Vagina (tissue), 2 donors: ENCODE data around the gene OR2T3.
"Not testable (repeated sequence)": the region's sequence is repeated elsewhere in the genome, so short reads cannot be mapped to it uniquely, and the experiment has no call there.

ENCODE experiments used
- CTCF ChIP-seq, 3 experiments: fragments of 450-650 bp in 2 of 3; fragments of 200-600 bp in 1 of 3; sonication (generic) in 1 of 3; IDR thresholded peaks; one replicate each; pipeline ENCODE4 v1.5.1; 2017 to 2019; ENCODE audit warnings: antibody characterized with exemption in 3 of 3, mild to moderate bottlenecking in 2 of 3, moderate library complexity in 2 of 3
- POLR2A ChIP-seq, 2 donors: fragments of 450-650 bp; IDR thresholded peaks; one replicate each; pipeline ENCODE4 v1.6.1; 2017; ENCODE audit warnings: antibody characterized with exemption in 2 of 2, mild to moderate bottlenecking in 2 of 2, moderate library complexity in 2 of 2
- POLR2AphosphoS5 ChIP-seq, 2 donors: sonication (generic); formaldehyde crosslinking; IDR thresholded peaks; one replicate each; pipeline ENCODE4 v1.9.0; 2017; ENCODE audit warnings: antibody characterized with exemption in 2 of 2, mild to moderate bottlenecking in 2 of 2, low read depth in 1 of 2; ENCODE audit not compliant: insufficient read depth in 1 of 2

- TF ChIP-seq CTCF (IDR thresholded peaks at IDR 0.05); POLR2A (IDR thresholded peaks at IDR 0.05); POLR2AphosphoS5 (IDR thresholded peaks at IDR 0.05; ENCODE audit: insufficient read depth in 1 of 2, low read depth in 1 of 2): not testable (repeated sequence)
These were observed 41.5 kb upstream of the OR2T3 start for GRCh38 chr1:248431683-248432082.
